Lung (tissue), 12 donors: ENCODE data around the gene ANKRD33B. TPM values are rescaled to one million over a fixed set of nuclear protein-coding genes. Genes with fewer than 3 reads are reported as not detected.

Experiments used
- ATAC-seq: fragments of 200-7000 bp; cut with Tn5 transposase; one replicate; pipeline ENCODE4 v1.9.1; 2020; ENCODE audit warnings: moderate number of reproducible peaks; ENCODE audit not compliant: insufficient read depth, low FRiP score
- DNase-seq, 3 donors: peaks; one replicate each; pipeline ENCODE4 v3.0.0-alpha.2; 2013 to 2017
- H3K27ac ChIP-seq, 2 donors: one replicate each; pipeline ENCODE4 v1.5.1; 2013; ENCODE audit warnings: mild to moderate bottlenecking in 2 of 2, moderate library complexity in 2 of 2, control low read depth in 1 of 2, inconsistent platforms in 1 of 2, low read depth in 1 of 2, low read length in 1 of 2
- H3K27me3 ChIP-seq, 3 donors: one replicate each; pipeline ENCODE4 v1.5.1; 2013; ENCODE audit warnings: low read length in 2 of 3; ENCODE audit not compliant: control insufficient read depth in 3 of 3, insufficient read depth in 3 of 3
- H3K36me3 ChIP-seq, 4 donors: one replicate each; pipeline ENCODE4 v1.5.1; 2013; ENCODE audit warnings: low read length in 4 of 4, mild to moderate bottlenecking in 1 of 4, moderate library complexity in 1 of 4; ENCODE audit not compliant: control insufficient read depth in 4 of 4, insufficient read depth in 4 of 4
- H3K4me1 ChIP-seq, 5 donors: one replicate each; pipeline ENCODE4 v1.5.1; 2013; ENCODE audit warnings: low read length in 5 of 5, mild to moderate bottlenecking in 2 of 5, moderate library complexity in 1 of 5; ENCODE audit not compliant: control insufficient read depth in 5 of 5, insufficient read depth in 5 of 5
- H3K4me3 ChIP-seq: one replicate; pipeline ENCODE4 v1.5.1; 2013; ENCODE audit warnings: mild to moderate bottlenecking, control low read depth, moderate library complexity
- H3K9ac ChIP-seq, 2 donors: one replicate each; pipeline ENCODE4 v1.5.1; 2013; ENCODE audit warnings: low read length in 2 of 2, control low read depth in 1 of 2; ENCODE audit not compliant: insufficient read depth in 1 of 2
- H3K9me3 ChIP-seq, 4 donors: one replicate each; pipeline ENCODE4 v1.5.1; 2013; ENCODE audit warnings: low read length in 3 of 4, mild to moderate bottlenecking in 1 of 4, moderate library complexity in 1 of 4; ENCODE audit not compliant: control insufficient read depth in 4 of 4, insufficient read depth in 3 of 4
- WGBS, 2 donors: extraction: QIAGEN DNeasy Blood & Tissue Kit; methylation state at CpG; one replicate each; pipeline ENCODE4 v1.1.7; 2013; 5-methylcytosine and 5-hydroxymethylcytosine counted together
- polyA plus RNA-seq, 2 donors: library from polyadenylated mRNA; stranded (reverse); fragments of 200-250 nt; gene quantifications; one replicate each; pipeline ENCODE4 v1.2.1, GENCODE V29; 2013
- total RNA-seq, 2 donors: library from RNA; depleted of rRNA in 1 of 2; stranded (reverse); fragments of >200 nt in 1 of 2; gene quantifications; one replicate each; pipeline ENCODE4 v1.2.1, GENCODE V29; 2014 to 2021
- TF ChIP-seq, protein P1 (sequence below): IDR thresholded peaks from 2 replicates; pipeline ENCODE4 v1.5.1; 2012; ENCODE audit warnings: mild to moderate bottlenecking; ENCODE audit errors: control extremely low read depth, extremely low read depth
- donor health status: control.
- donor health status: control.
- donor health status: Bipolar disorder and iron deficiency.
- donor health status: healthy.
- donor health status: DM: yes; HTN: yes; CAD: no.

ANKRD33B gene
- total and polyA plus RNA-seq, 4 donors, result 1.0 to 6.3 (median 2.1) TPM

DNA sequence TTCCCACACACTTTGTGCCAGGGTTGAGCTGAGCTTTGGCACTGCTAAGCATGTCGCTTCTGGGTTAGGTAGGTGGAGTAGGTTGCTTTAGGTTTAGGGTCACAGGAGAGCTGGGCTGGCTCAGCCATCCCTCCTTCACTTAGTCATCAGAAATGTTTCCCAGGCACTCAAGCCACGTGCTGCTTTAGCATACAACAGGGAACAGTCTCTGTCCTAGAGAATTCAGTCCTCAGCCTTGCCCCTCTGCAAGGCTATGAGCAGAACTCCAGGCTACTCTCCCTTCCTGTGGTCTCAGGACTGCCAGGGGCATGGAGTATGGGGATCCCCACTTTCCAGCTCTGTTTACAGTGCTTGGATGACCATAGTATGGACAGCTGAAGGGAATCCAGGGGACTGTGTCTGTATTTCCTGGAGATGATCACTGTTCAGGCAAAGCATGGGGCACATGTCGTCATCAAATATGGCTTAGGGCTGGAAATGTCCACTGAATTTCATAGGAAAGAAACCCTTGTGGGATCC lies 7.5 kb upstream of the ANKRD33B start:
- ATAC-seq, result no peak
- H3K27me3 ChIP-seq, result peaks cover 0 to 41% (median 13%) of the 10 kb centered on the region in 3 donors

GRCh38 chr5:10556893-10557746 lies 6.8 kb upstream of the ANKRD33B start:
- no peak overlapping the region for H3K4me3 ChIP-seq
- H3K4me1 ChIP-seq, result peaks cover 0 to 2% (median 0%) of the 10 kb centered on the region in 5 donors
- WGBS, 2 donors, result 83 to 90% methylated on average over 11 of the region's 11 CpGs
- no peak for DNase-seq
- no peaks in the 10 kb centered on the region for H3K9me3 ChIP-seq
- no peak for ATAC-seq
- H3K36me3 ChIP-seq, result no peaks in the 10 kb centered on the region
- H3K27ac ChIP-seq, result no peak overlapping the region
- peaks cover 0 to 44% (median 14%) of the 10 kb centered on the region in 3 donors for H3K27me3 ChIP-seq
- no peak overlapping the region for H3K9ac ChIP-seq
- TF ChIP-seq, protein P1, sequence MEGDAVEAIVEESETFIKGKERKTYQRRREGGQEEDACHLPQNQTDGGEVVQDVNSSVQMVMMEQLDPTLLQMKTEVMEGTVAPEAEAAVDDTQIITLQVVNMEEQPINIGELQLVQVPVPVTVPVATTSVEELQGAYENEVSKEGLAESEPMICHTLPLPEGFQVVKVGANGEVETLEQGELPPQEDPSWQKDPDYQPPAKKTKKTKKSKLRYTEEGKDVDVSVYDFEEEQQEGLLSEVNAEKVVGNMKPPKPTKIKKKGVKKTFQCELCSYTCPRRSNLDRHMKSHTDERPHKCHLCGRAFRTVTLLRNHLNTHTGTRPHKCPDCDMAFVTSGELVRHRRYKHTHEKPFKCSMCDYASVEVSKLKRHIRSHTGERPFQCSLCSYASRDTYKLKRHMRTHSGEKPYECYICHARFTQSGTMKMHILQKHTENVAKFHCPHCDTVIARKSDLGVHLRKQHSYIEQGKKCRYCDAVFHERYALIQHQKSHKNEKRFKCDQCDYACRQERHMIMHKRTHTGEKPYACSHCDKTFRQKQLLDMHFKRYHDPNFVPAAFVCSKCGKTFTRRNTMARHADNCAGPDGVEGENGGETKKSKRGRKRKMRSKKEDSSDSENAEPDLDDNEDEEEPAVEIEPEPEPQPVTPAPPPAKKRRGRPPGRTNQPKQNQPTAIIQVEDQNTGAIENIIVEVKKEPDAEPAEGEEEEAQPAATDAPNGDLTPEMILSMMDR, result no peak

More for the DNA sequence above, 7.5 kb upstream of the ANKRD33B start:
- DNase-seq, result no peak
- Histone ChIP-seq H3K4me1 (peaks cover 0 to 2% (median 0%) of the 10 kb centered on the region in 5 donors), H3K36me3 (no peaks in the 10 kb centered on the region), H3K9ac (no peak overlapping the region), H3K9me3 (no peaks in the 10 kb centered on the region), H3K4me3 (no peak overlapping the region), H3K27ac (no peak overlapping the region)
- 61 to 74% methylated on average over 3 of the region's 3 CpGs for WGBS, 2 donors
- TF ChIP-seq, protein P1, result no peak

GRCh38 chr5:10559151-10559550 lies 4.7 kb upstream of the ANKRD33B start:
- H3K36me3 ChIP-seq, result no peaks in the 10 kb centered on the region
- H3K27me3 ChIP-seq, result peaks cover 0 to 54% (median 23%) of the 10 kb centered on the region in 3 donors
- ATAC-seq (no peak), DNase-seq (no peak)
- no peak overlapping the region for H3K27ac ChIP-seq
- H3K4me1 ChIP-seq, result peaks cover 0 to 8% (median 0%) of the 10 kb centered on the region in 5 donors
- no peak overlapping the region for H3K9ac ChIP-seq
- no peak overlapping the region for H3K4me3 ChIP-seq
- TF ChIP-seq, protein P1, result no peak
- H3K9me3 ChIP-seq, result no peaks in the 10 kb centered on the region
- 86 to 91% methylated on average over 4 of the region's 4 CpGs for WGBS, 2 donors
